A549 (cell line): ENCODE results near the gene GINS1. TPM values are rescaled to one million over a fixed set of nuclear protein-coding genes. Genes with fewer than 3 reads are reported as not detected.
A peak's percentile ranks its signal among the peaks of the same experiment; 100 is the strongest.

Source experiments
- ATAC-seq, 2 experiments: fragments of 200-7000 bp in 1 of 2; fragments of >200 bp in 1 of 2; cut with Nextera tagmentation in 1 of 2; cut with Tn5 transposase in 1 of 2; 3 replicates each; pipeline versions ENCODE4 v1.8.0 to v1.9.1; 2018 to 2020; ENCODE audit warnings: mild to moderate bottlenecking in 1 of 2, moderate library complexity in 1 of 2
- CTCF ChIA-PET: fragments of 300-600 bp; sonication (Branson Sonifier 250); formaldehyde crosslinking; extraction: SDS; loops from one replicate; lab custom pipeline; 2021; ENCODE audit warnings: antibody characterized with exemption, inconsistent platforms; lab: Yijun Ruan, JAX
- POLR2A ChIA-PET: fragments of 350-600 bp; formaldehyde crosslinking; extraction: SDS; loops from one replicate; lab custom pipeline; 2021; ENCODE audit warnings: antibody characterized with exemption, inconsistent platforms; lab: Yijun Ruan, JAX
- DNase-seq, 2 experiments: peaks; one replicate each; pipeline versions ENCODE4 v3.0.0 to v3.0.0-alpha.2; 2011 to 2016; ENCODE audit warnings: low read depth in 1 of 2, low spot score in 1 of 2
- FAIRE-seq: peaks from 2 replicates; lab custom pipeline; 2011; peaks lifted over from hg19 to GRCh38; lab: Jason Lieb, UNC
- H3K27ac ChIP-seq, 2 experiments: fragments of >200 bp; sonication (Bioruptor Twin); formaldehyde crosslinking; 3 replicates each; pipeline ENCODE4 v1.5.1; 2016 to 2017
- H3K4me1 ChIP-seq: fragments of >200 bp; sonication (Bioruptor Twin); formaldehyde crosslinking; 3 replicates; pipeline ENCODE4 v1.6.1; 2016
- H3K4me2 ChIP-seq: fragments of >200 bp; sonication (Bioruptor Twin); formaldehyde crosslinking; 3 replicates; pipeline ENCODE4 v1.6.1; 2016
- H3K4me3 ChIP-seq: fragments of >200 bp; sonication (Bioruptor Twin); formaldehyde crosslinking; 3 replicates; pipeline ENCODE4 v1.5.1; 2016
- H3K9me3 ChIP-seq: fragments of >200 bp; sonication (Bioruptor Twin); formaldehyde crosslinking; 3 replicates; pipeline ENCODE4 v1.6.1; 2016
- E2F6 ChIP-seq: IDR thresholded peaks from 2 replicates; pipeline ENCODE4 v1.6.1; 2012; ENCODE audit warnings: low read depth, borderline replicate concordance
- EHF ChIP-seq: fragments of 250-450 bp; sonication (Bioruptor Pico); IDR thresholded peaks from 2 replicates; pipeline ENCODE4 v1.5.0; 2020; ENCODE audit warnings: mild to moderate bottlenecking
- ELK1 ChIP-seq: fragments of 150-350 bp; IDR thresholded peaks from 2 replicates; pipeline ENCODE4 v1.6.1; 2014; ENCODE audit warnings: low read depth, mild to moderate bottlenecking, low read length
- EP300 ChIP-seq, 2 experiments: fragments of >200 bp; sonication (Bioruptor Twin); formaldehyde crosslinking; IDR thresholded peaks; 2 replicates in 1 of 2; 3 replicates in 1 of 2; pipeline ENCODE4 v1.6.1; 2016 to 2017
- FOSL2 ChIP-seq, 2 experiments: fragments of 450-650 bp in 1 of 2; fragments of >200 bp in 1 of 2; sonication (Bioruptor Twin) in 1 of 2; formaldehyde crosslinking; IDR thresholded peaks; 2 replicates each; pipeline versions ENCODE4 v1.5.0 to v1.6.1; 2016 to 2020; ENCODE audit warnings: mild to moderate bottlenecking in 1 of 2, moderate library complexity in 1 of 2
- HDAC2 ChIP-seq: fragments of 200-600 bp; sonication (generic); IDR thresholded peaks from 2 replicates; pipeline ENCODE4 v1.6.1; 2016
- HOXA7 ChIP-seq: fragments of 250-450 bp; sonication (Bioruptor Pico); IDR thresholded peaks from 2 replicates; pipeline ENCODE4 v1.5.0; 2020; ENCODE audit warnings: mild to moderate bottlenecking, moderate library complexity
- HOXB13 ChIP-seq: fragments of 250-450 bp; sonication (Bioruptor Pico); IDR thresholded peaks from 2 replicates; pipeline ENCODE4 v1.5.0; 2020; ENCODE audit warnings: low read depth, mild to moderate bottlenecking, moderate library complexity
- HOXB5 ChIP-seq: fragments of 250-450 bp; sonication (Bioruptor Pico); IDR thresholded peaks from 2 replicates; pipeline ENCODE4 v1.5.0; 2020; ENCODE audit warnings: mild to moderate bottlenecking, moderate library complexity
- JUN ChIP-seq, 2 experiments: fragments of >200 bp; sonication (Bioruptor Twin); formaldehyde crosslinking; IDR thresholded peaks; 2 replicates in 1 of 2; 3 replicates in 1 of 2; pipeline ENCODE4 v1.6.1; 2016 to 2017
- NFE2L2 ChIP-seq: fragments of 150-350 bp; conservative IDR thresholded peaks from 2 replicates; pipeline ENCODE4 v1.6.1; 2014; ENCODE audit warnings: low read length
- NPAS2 ChIP-seq: fragments of 250-450 bp; sonication (Bioruptor Pico); IDR thresholded peaks from 2 replicates; pipeline ENCODE4 v1.8.0; 2022; ENCODE audit warnings: mild to moderate bottlenecking, moderate library complexity, borderline replicate concordance
- NR3C1 ChIP-seq: fragments of >200 bp; sonication (Bioruptor Twin); formaldehyde crosslinking; IDR thresholded peaks from 3 replicates; pipeline ENCODE4 v1.6.1; 2017
- POLR2AphosphoS2 ChIP-seq: conservative IDR thresholded peaks from 2 replicates; pipeline ENCODE4 v1.6.1; 2012; ENCODE audit warnings: low read length, improper control_type of control experiment, inconsistent platforms
- RAD21 ChIP-seq, 2 experiments: fragments of >200 bp in 1 of 2; sonication (Bioruptor Twin) in 1 of 2; formaldehyde crosslinking in 1 of 2; IDR thresholded peaks in 1 of 2; conservative IDR thresholded peaks in 1 of 2; 2 replicates in 1 of 2; 3 replicates in 1 of 2; pipeline ENCODE4 v1.6.1; 2012 to 2018; ENCODE audit warnings: inconsistent platforms in 1 of 2
- SREBF2 ChIP-seq: fragments of 450-650 bp; IDR thresholded peaks from 2 replicates; pipeline ENCODE4 v1.6.1; 2014; ENCODE audit warnings: mild to moderate bottlenecking, moderate library complexity
- TP53 ChIP-seq: fragments of 250-450 bp; sonication (Bioruptor Pico); IDR thresholded peaks from 2 replicates; pipeline ENCODE4 v1.5.0; 2021; ENCODE audit warnings: mild to moderate bottlenecking, moderate library complexity
- ZSCAN20 ChIP-seq: fragments of 250-450 bp; sonication (Bioruptor Pico); IDR thresholded peaks from 2 replicates; pipeline ENCODE4 v1.8.0; 2022; ENCODE audit warnings: mild to moderate bottlenecking, moderate library complexity
- WGBS: methylation state at CpG from one replicate; pipeline ENCODE4 v1.1.6; 2017; ENCODE audit errors: missing lambda C conversion rate; 5-methylcytosine and 5-hydroxymethylcytosine counted together
- polyA plus RNA-seq, 4 experiments: library from polyadenylated mRNA; depleted of rRNA in 3 of 4; stranded (reverse); fragments of >200 nt; fragmentation: RNase III in 1 of 4; extraction: RNeasy Plus Mini Kit Qiagen cat#74134 plus additional on column Dnase treatment in 1 of 4; gene quantifications; 2 replicates in 3 of 4; 3 replicates in 1 of 4; pipeline ENCODE4 v1.2.3, GENCODE V29; 2011 to 2017
- TF ChIP-seq, protein P1 (sequence below): fragments of 250-450 bp; sonication (Bioruptor Pico); IDR thresholded peaks from 2 replicates; pipeline ENCODE4 v1.5.0; 2021; ENCODE audit warnings: mild to moderate bottlenecking, moderate library complexity, borderline replicate concordance
- TF ChIP-seq, protein P2 (sequence below): fragments of >200 bp; sonication (Bioruptor Twin); formaldehyde crosslinking; IDR thresholded peaks from 2 replicates; pipeline ENCODE4 v1.6.1; 2016
- TF ChIP-seq, protein P3 (sequence below): fragments of 200-600 bp; sonication (generic); IDR thresholded peaks from 2 replicates; pipeline ENCODE4 v1.6.1; 2016; ENCODE audit warnings: antibody characterized with exemption, mild to moderate bottlenecking, moderate library complexity

The GINS1 gene
- polyA plus RNA-seq, 2 of the 4 experiments (the other 2 are of a cell fraction) = 34.2 to 46.4 TPM

DNA sequence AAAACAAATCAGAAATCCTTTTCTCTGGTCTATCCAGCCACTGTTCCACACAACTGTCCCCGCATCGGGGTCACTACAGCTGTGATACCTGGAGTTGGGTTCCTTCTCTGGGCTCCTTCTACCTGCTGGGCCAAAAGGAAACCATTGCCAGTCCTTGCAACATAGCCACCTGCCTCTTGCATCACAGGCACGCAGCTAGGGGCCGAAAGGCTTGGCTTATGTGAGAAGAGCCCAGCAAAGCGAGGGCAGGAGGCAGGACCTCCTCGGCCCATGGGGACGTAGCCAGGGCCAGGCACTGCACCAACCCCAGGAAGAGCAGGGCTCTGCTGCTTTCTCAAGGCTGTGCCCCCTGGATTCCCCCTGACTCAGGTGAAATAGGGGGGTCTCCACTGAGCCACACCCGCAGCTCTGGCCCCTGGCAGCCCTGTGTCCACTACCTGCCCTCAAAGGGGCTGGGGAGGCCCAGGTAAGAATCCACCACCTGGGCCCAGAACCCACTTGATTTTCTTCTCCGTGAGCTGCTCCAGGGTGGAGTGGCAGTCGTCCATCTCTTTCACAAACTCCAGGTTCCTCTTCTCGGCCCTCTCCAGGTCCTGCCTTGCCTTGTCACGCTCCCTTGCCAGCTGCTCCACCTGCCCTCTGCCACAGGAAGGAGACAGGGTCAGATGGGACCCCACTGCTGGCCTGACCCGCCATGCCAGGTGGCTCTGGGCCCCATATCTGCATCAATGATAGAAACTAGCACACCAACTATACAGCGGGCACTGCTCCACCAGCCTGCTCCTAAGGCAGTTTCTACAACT lies 88.9 kb downstream of the GINS1 start:
- WGBS = 90% methylated on average over 14 of the region's 14 CpGs
- no peak for FAIRE-seq
- POLR2A ChIA-PET = no interaction called here

GRCh38 chr20:25496968-25497401 lies 89.5 kb downstream of the GINS1 start:
- H3K4me3 ChIP-seq = no peak overlapping the region
- no peak for DNase-seq
- no peaks in the 10 kb centered on the region for H3K9me3 ChIP-seq
- no peaks in the 10 kb centered on the region for H3K4me1 ChIP-seq
- FAIRE-seq = no peak
- no peak overlapping the region for H3K4me2 ChIP-seq
- no peak overlapping the region for H3K27ac ChIP-seq
- WGBS = 73% methylated on average over 9 of the region's 9 CpGs
- ChIA-PET CTCF (interaction anchor here (1.1 to 1.5 kb wide), 3 partner anchors 10 to 41 kb away, joined by 3 to 4 read pairs (median 4); no protein-coding TSS in a partner anchor), POLR2A (no interaction called here)
- peak in 1 of 2 experiments; percentile 15; a peak in 2 of 6 replicates for ATAC-seq
- TF ChIP-seq HOXA7 (CRISPR knock-in tag) (no peak), NFE2L2 (no peak), SREBF2 (no peak), E2F6 (no peak), ELK1 (no peak), FOSL2 (IDR thresholded peaks at IDR 0.05) (no peak), FOSL2 (CRISPR knock-in tag; IDR thresholded peaks at IDR 0.05) (no peak), JUN (IDR thresholded peaks at IDR 0.05) (no peak), POLR2AphosphoS2 (no peak), TP53 (CRISPR knock-in tag) (no peak), HDAC2 (no peak)
- TF ChIP-seq, protein P1, sequence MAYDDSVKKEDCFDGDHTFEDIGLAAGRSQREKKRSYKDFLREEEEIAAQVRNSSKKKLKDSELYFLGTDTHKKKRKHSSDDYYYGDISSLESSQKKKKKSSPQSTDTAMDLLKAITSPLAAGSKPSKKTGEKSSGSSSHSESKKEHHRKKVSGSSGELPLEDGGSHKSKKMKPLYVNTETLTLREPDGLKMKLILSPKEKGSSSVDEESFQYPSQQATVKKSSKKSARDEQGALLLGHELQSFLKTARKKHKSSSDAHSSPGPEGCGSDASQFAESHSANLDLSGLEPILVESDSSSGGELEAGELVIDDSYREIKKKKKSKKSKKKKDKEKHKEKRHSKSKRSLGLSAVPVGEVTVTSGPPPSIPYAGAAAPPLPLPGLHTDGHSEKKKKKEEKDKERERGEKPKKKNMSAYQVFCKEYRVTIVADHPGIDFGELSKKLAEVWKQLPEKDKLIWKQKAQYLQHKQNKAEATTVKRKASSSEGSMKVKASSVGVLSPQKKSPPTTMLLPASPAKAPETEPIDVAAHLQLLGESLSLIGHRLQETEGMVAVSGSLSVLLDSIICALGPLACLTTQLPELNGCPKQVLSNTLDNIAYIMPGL (CRISPR knock-in tag) = no peak
- TF ChIP-seq, protein P2, sequence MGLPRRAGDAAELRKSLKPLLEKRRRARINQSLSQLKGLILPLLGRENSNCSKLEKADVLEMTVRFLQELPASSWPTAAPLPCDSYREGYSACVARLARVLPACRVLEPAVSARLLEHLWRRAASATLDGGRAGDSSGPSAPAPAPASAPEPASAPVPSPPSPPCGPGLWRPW = no peak
- TF ChIP-seq, protein P3, sequence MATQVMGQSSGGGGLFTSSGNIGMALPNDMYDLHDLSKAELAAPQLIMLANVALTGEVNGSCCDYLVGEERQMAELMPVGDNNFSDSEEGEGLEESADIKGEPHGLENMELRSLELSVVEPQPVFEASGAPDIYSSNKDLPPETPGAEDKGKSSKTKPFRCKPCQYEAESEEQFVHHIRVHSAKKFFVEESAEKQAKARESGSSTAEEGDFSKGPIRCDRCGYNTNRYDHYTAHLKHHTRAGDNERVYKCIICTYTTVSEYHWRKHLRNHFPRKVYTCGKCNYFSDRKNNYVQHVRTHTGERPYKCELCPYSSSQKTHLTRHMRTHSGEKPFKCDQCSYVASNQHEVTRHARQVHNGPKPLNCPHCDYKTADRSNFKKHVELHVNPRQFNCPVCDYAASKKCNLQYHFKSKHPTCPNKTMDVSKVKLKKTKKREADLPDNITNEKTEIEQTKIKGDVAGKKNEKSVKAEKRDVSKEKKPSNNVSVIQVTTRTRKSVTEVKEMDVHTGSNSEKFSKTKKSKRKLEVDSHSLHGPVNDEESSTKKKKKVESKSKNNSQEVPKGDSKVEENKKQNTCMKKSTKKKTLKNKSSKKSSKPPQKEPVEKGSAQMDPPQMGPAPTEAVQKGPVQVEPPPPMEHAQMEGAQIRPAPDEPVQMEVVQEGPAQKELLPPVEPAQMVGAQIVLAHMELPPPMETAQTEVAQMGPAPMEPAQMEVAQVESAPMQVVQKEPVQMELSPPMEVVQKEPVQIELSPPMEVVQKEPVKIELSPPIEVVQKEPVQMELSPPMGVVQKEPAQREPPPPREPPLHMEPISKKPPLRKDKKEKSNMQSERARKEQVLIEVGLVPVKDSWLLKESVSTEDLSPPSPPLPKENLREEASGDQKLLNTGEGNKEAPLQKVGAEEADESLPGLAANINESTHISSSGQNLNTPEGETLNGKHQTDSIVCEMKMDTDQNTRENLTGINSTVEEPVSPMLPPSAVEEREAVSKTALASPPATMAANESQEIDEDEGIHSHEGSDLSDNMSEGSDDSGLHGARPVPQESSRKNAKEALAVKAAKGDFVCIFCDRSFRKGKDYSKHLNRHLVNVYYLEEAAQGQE = no peak

More for the DNA sequence above, 88.9 kb downstream of the GINS1 start:
- CTCF ChIA-PET = interaction anchor here (0.9 to 1.7 kb wide), 5 partner anchors 10 to 42 kb away, joined by 3 to 5 read pairs (median 4); no protein-coding TSS in a partner anchor
- no peak overlapping the region for H3K4me3 ChIP-seq
- ATAC-seq (no peak), DNase-seq (no peak)
- TF ChIP-seq EHF (CRISPR knock-in tag) (no peak), ZSCAN20 (CRISPR knock-in tag) (no peak), HOXB13 (CRISPR knock-in tag) (no peak), NR3C1 (no peak), EP300 (IDR thresholded peaks at IDR 0.05) (no peak), HOXB5 (CRISPR knock-in tag) (no peak), NPAS2 (no peak), RAD21 (conservative IDR thresholded peaks at IDR 0.05 in 1 of 2, IDR thresholded peaks at IDR 0.05 in 1 of 2) (no peak)
- TF ChIP-seq, all 56 proteins: peak for 0
- Histone ChIP-seq H3K4me1 (no peaks in the 10 kb centered on the region), H3K27ac (no peak overlapping the region), H3K4me2 (no peak overlapping the region), H3K9me3 (no peaks in the 10 kb centered on the region)
